B cell (primary cell): ENCODE data around the gene MOCS2.

ENCODE experiments used
- EZH2 ChIP-seq: IDR thresholded peaks from 2 replicates; pipeline ENCODE4 v1.6.1; 2012; ENCODE audit warnings: borderline replicate concordance, low read depth, mild to moderate bottlenecking, moderate library complexity, low read length; ENCODE audit not compliant: insufficient read depth, poor library complexity, severe bottlenecking
- TF ChIP-seq, protein P1 (sequence below): fragments of 200-600 bp; IDR thresholded peaks from one replicate; pipeline ENCODE4 v1.8.0; 2022; ENCODE audit warnings: antibody characterized with exemption, mild to moderate bottlenecking

DNA sequence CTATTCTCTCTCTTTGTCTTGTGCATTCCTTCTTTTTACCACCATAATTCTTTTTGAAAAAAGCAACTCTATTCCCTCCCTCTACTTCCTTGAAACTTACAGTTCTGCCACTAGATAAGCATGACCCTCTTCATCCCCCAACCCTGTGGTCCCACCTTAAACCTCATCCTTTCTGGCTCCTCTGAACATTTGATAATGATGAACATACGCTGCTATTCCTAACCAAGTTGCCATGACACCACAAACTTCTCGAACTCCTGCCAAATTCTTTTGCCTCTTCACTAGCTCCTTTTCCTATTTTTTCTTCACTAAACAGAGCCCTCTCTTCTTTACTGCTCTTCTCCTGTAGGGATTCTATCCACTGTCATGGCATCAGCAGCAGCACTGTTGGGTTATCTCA is 57.1 kb downstream of the MOCS2 start:
- TF ChIP-seq, protein P1, sequence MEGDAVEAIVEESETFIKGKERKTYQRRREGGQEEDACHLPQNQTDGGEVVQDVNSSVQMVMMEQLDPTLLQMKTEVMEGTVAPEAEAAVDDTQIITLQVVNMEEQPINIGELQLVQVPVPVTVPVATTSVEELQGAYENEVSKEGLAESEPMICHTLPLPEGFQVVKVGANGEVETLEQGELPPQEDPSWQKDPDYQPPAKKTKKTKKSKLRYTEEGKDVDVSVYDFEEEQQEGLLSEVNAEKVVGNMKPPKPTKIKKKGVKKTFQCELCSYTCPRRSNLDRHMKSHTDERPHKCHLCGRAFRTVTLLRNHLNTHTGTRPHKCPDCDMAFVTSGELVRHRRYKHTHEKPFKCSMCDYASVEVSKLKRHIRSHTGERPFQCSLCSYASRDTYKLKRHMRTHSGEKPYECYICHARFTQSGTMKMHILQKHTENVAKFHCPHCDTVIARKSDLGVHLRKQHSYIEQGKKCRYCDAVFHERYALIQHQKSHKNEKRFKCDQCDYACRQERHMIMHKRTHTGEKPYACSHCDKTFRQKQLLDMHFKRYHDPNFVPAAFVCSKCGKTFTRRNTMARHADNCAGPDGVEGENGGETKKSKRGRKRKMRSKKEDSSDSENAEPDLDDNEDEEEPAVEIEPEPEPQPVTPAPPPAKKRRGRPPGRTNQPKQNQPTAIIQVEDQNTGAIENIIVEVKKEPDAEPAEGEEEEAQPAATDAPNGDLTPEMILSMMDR = no peak
- TF ChIP-seq EZH2 = no peak
